Measurements from ENCODE around the gene PROSER2.

The PROSER2 gene

GRCh38 chr10:11805792-11806191 lies 17.4 kb upstream of the PROSER2 start:
- no peak for DNase-seq

GRCh38 chr10:11806706-11807105 lies 16.4 kb upstream of the PROSER2 start:
- no peak for DNase-seq

GRCh38 chr10:11808808-11809207 lies 14.3 kb upstream of the PROSER2 start:
- DNase-seq, result no peak

GRCh38 chr10:11810313-11810766 lies 12.8 kb upstream of the PROSER2 start:
- DNase-seq, result no peak

DNA sequence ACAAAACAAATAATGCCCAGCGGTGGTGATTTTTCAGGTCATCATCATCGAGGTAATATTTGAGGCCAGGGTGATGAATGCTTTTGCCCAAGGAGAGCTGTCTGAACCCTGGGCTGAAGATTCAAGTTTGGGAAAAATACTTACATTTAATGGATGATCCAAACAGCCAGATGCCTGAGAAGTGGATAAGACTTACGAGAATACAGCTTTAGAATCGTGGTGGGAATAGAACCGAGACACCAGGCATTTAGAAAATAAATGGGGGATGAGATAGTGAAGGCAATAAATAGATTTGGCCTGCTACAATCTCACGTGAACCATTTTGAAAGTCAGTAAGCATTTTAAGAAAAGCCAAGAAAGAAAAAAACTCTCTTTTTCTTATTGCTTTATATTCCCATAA lies 12.2 kb upstream of the PROSER2 start:
- DNase-seq, result no peak

GRCh38 chr10:11813177-11813576 lies 10.0 kb upstream of the PROSER2 start:
- no peak for DNase-seq

DNA sequence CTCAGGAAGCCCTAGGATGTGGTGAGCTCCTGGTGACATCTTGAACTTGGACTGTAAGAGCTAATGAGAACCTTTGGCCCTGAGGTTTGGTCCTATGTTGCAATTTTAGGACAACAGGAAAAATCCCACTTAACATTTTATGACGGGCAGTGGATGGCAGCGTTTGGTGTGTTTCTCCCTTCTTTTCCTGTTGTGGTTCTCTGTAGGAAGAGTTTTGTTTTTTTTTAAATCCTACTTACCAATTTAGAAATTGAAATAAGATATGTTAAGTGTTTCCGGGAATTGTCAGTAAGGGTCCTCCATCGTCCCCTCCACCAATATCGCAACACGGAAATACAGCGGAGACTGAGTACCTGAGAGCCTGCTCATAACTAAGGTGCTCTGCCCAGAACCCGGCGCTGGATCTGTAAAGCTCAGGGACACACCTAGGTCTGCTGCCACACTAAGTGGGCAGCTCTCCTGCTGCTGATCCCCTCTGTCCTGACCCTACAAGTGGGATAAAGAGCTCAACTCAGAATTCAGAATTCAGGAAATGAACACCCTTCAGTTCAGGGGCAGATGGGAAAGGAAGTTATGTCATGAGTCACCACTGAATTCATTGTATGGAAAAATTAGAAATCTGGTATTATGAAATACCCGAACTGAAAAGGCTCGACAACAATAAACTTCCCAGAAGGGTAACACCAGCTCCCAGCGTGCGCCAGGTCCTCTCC lies 9.1 kb upstream of the PROSER2 start:
- no peak for DNase-seq

- no peak for DNase-seq
Observed at GRCh38 chr10:11819027-11819426, 4.1 kb upstream of the PROSER2 start.

GRCh38 chr10:11822026-11822756 lies 965 bp upstream of the PROSER2 start:
- DNase-seq, result no peak

DNA sequence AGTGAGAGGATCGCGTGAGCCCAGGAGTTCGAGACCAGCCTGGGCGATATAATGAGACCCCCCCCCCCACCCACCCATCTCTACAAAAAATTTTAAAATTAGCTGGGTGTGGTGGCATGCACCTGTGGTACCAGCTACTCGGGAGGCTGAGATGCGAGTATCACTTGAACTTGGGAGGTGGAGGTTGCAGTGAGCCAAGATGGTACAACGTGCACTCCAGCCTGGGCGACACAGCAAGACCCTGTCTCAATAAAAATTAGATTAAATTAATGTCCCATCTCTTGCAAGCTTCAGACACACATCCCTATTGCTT lies 391 bp upstream of the PROSER2 start:
- no peak for DNase-seq

DNA sequence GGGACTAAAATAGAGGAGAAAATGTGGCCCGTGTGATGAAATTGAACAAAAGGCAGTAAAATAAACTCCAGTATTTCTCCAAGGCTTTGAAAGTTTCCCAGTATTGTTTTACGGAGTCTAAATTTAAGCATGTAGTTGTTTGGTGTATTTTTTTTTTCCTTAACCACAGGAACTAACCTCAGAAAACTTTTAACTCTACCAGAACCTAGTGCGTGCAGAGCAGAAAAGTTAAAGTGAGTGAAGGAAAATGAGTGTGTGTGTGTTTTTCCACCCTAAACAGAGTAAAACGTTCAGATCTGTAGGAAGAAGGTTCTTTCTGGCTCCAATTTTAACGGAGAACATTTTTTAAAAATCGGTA lies 812 bp downstream of the PROSER2 start:
- no peak for DNase-seq

- no peak for DNase-seq
Observed at GRCh38 chr10:11824376-11824775, 1.2 kb downstream of the PROSER2 start.

DNA sequence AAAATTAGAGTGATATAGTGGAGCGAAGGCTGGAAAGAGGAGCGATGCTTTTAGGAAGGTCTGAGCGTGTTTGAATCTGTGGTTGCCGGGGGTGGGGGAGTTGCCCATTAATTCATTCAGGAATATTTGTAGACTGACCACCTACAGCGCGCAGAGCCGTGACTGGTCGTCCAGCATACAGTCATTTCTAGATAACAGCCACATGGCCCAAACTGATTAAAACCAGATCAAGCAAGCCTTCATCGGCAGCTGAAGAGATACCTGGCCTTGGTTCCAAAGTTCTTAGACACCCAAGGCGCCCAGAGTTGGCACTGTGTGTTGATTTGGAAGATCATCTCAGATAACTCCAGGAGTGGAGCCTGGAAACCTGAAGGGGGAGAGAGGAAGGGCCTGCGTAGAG lies 1.7 kb downstream of the PROSER2 start:
- no peak for DNase-seq

GRCh38 chr10:11825796-11826414 lies 2.7 kb downstream of the PROSER2 start:
- no peak for DNase-seq

- no peak for DNase-seq
Observed at GRCh38 chr10:11827006-11827405, 3.9 kb downstream of the PROSER2 start.

DNA sequence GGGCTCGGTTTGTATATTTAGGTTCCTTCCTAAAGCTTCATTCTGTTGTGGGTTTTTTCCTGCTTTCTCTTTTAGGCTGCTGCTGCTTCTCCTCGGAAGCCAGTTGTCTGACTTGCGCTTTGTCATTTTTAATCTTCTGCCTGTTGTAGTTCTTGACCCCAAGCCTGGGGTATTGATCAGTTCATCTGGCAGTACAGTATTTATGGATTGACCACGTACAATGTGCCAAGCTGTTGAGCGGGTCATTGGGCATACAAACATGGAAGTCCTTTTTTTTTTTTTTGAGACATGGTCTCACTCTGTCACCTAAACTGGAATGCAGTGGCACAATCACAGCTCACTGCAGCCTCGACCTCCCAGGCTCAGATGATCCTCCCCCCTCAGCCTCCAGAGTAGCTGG lies 4.3 kb downstream of the PROSER2 start:
- no peak for DNase-seq

DNA sequence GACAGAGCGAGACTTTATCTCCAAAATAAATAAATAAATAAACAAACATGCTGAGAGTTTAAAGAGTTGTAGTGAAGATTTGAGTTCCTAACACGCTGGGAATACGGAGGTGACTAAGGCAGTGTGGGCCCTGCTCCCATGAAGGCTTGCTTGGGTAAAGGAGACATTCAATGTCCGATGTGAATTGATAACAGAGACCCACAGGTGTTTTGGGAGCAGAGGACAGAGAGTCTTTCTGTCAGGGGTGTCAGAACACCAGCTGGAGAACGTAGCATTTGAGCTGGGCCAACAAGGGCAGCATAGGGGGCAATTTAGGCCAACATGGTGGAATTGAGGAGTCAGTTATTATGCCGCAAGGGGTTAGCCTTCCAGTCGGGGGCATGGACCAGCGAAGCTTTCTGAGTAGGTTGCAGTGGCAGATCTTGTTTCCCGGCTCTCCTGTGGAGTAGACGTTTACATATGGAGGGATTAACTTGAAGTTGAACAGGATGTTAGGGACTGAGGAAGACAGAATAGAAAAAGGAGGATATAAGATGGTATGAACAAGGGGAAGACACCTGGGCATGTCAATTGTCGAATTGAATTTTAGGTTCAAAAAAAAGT lies 5.6 kb downstream of the PROSER2 start:
- no peak for DNase-seq

DNA sequence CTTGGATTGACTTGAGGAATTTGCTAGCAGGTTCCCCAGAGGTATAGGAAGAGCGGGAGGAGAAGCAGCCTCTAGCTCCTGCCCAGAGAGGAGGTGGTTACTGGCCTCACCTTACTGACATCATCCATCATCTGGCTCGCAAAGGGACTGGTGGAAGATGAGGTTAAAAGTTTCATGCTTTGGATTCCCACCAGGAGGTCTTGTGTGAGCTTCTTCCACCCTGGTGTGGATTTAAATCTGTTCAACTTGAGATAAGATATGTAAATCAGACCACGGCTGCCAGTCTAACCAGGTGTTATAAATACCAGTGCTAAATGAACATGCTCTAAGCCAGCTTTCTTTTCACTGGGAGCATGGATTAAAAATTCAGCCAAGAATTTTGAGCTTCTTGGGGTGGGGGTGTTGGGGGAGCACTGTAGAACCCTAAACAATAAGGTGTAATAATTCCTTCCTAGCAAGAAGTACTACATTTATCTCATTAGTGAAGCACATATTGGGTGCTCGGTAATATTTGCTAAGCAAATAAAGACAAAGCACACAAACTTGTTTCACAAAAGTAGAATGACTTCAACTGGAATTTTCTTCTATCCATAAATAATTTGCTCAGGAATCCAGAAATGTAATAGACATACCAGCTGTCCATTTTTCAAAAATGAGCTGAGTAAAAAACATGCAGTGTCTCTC lies 7.8 kb downstream of the PROSER2 start:
- DNase-seq, result no peak

- DNase-seq, result no peak
Observed at GRCh38 chr10:11831520-11831951, 8.4 kb downstream of the PROSER2 start.

GRCh38 chr10:11832042-11832441 lies 8.9 kb downstream of the PROSER2 start:
- DNase-seq, result no peak

DNA sequence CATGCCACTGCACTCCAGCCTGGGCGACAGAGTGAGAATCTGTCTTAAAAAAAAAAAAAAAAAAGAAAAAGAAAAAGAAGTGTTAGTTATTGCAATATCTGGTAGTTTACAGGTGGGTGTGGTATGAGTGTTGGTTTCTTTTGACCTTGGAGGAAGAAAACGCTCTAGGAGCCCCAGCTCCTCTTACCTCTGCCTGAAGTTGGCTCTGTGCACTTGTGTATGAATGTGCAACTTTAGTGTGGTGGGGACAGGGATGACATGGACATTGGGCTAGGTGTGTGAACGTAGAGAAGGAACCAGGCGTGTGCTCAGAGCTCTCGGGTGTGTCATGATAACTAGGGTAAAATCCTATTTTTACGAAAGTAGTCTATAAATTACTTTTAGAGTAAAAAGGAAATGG lies 11.9 kb downstream of the PROSER2 start:
- DNase-seq, result no peak

DNA sequence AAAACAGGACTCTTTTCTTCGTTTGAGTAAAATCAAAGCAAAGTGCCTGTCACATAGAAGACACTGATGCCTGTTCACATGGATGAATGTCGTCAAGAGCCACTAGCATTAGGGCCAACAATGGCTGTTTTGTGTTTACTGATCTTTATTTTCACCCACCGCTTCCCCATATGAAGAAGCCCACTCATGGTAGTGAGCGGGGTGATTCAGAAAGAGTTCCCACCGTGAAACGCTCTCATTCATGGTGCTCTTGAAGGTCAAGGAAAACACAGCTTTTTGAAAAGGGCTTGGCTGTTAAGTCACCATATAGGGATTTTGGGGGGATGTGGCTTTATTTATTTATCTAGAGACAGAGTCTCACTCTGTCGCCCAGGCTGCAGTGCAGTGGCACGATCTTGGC lies 12.5 kb downstream of the PROSER2 start:
- no peak for DNase-seq

All from activated CD8-positive, alpha-beta memory T cell treated with anti-CD3 and anti-CD28 coated beads, Interleukin-2, amount 50 U/mL, for 48 hours (primary cell).